Stimulated activated memory B cell treated with anti-CD40 and anti-IgM and Interleukin-4, amounts not matched to agents 10 μg/mL and 1 μg/mL and 100 μg/mL, for 72 hours (primary cell): ENCODE data around the gene EYS.
"Not testable (repeated sequence)": the region's sequence is repeated elsewhere in the genome, so short reads cannot be mapped to it uniquely, and the experiment has no call there.

Experiments
- ATAC-seq: fragments of 150-1000 bp; cut with Tn5 transposase; 2 replicates; pipeline ENCODE4 v1.10.0; 2021
- H3K27ac Mint-ChIP-seq: one replicate; pipeline ENCODE4 v1.8.0; 2022; ENCODE audit warnings: mild to moderate bottlenecking, mixed read lengths
- H3K27me3 Mint-ChIP-seq: one replicate; pipeline ENCODE4 v1.8.0; 2022; ENCODE audit warnings: mixed read lengths
- H3K36me3 Mint-ChIP-seq: one replicate; pipeline ENCODE4 v1.8.0; 2022; ENCODE audit warnings: mixed read lengths
- H3K4me1 Mint-ChIP-seq: one replicate; pipeline ENCODE4 v1.8.0; 2022; ENCODE audit warnings: mixed read lengths
- H3K4me3 Mint-ChIP-seq: one replicate; pipeline ENCODE4 v1.8.0; 2022; ENCODE audit warnings: mild to moderate bottlenecking, moderate library complexity, mixed read lengths
- H3K9me3 Mint-ChIP-seq: one replicate; pipeline ENCODE4 v1.8.0; 2022; ENCODE audit warnings: mixed read lengths

Gene EYS

DNA sequence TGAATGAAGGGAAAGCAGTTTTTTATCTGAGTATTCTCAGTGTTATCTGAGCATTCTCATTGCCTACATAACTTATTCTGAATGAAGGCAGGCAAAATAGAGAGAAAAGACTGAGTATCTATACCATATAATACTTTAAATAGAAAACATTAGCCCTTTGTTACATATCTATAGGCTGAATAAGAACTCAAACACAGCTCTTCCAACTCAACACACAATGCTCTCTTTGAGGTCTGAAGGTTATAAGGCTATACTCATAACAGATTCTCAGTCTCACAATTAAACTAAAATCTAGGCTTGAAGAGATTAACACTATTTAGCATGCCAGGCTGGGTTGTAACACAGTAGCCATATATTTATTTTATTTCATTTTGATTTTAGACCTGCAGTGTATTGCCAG lies 56.9 kb downstream of the EYS start:
- Mint-ChIP-seq H3K36me3 (no peaks in the 10 kb centered on the region), H3K27ac (no peak overlapping the region), H3K27me3 (no peaks in the 10 kb centered on the region), H3K9me3 (peaks cover 18% of the 10 kb centered on the region), H3K4me3 (no peak overlapping the region), H3K4me1 (no peaks in the 10 kb centered on the region)
- ATAC-seq, result no peak

DNA sequence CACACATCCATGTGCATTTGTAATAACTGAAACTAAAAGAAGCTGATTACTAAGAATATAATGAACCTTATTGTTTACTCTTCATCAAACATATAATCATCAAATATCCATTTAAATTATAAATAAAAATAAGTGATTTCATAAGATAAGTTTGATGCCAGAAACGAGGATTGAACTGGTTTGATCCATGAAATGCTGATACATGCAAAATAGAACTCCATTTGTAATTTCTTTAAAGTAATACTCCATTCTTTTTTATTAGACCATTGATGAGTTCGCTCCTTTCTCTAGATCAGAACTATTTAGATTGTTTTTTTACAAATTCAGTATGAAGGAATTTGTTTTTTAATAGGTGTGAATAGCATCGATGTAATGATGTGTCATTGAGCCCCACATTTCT lies 57.6 kb downstream of the EYS start:
- no peak overlapping the region for H3K27ac Mint-ChIP-seq
- no peaks in the 10 kb centered on the region for H3K27me3 Mint-ChIP-seq
- ATAC-seq, result no peak
- peaks cover 18% of the 10 kb centered on the region for H3K9me3 Mint-ChIP-seq
- no peaks in the 10 kb centered on the region for H3K36me3 Mint-ChIP-seq
- H3K4me1 Mint-ChIP-seq, result no peaks in the 10 kb centered on the region
- H3K4me3 Mint-ChIP-seq, result no peak overlapping the region

DNA sequence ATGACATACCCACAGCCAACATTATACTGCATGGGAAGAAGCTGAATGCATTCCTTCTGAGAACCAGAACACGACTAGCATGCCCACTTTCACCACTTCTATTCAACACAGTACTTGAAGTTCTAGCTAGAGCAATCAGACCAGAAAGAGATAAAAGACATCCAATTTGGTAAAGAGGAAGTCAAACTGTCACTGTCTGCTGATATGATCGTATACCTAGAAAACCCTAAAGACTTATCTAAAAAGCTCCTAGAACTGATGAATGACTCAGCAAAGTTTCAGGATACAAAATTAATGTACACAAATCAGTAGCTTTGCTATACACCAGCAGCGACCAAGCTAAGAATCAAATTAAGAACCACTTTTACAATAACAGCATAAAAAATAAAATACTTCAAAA lies 60.5 kb downstream of the EYS start:
- Mint-ChIP-seq H3K27ac (no peak overlapping the region), H3K9me3 (peaks cover 18% of the 10 kb centered on the region), H3K27me3 (no peaks in the 10 kb centered on the region), H3K4me3 (no peak overlapping the region), H3K4me1 (no peaks in the 10 kb centered on the region), H3K36me3 (no peaks in the 10 kb centered on the region)
- ATAC-seq, result no peak

DNA sequence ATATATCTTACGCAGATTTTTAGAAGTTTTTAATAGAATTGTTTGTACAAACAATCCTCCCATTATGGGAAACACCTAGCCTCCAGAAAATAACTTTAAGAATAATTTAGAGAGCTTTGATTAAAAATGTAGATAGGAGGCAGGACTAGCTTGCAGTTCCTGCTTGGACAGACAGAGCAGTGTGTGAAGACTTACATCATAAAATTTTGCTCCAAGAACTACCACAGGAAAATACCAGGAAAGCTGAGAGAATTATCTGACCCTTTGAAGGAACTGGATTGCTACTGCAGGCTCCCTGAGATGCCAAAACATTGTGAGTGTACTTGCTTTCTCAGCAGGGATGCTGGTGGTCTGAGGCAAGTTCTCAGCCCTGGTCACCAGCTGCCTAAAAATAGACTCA lies 64.2 kb downstream of the EYS start:
- H3K9me3 Mint-ChIP-seq, result peaks cover 12% of the 10 kb centered on the region
- no peak for ATAC-seq
- no peaks in the 10 kb centered on the region for H3K27me3 Mint-ChIP-seq
- H3K4me3 Mint-ChIP-seq, result no peak overlapping the region
- H3K27ac Mint-ChIP-seq, result no peak overlapping the region
- H3K36me3 Mint-ChIP-seq, result no peaks in the 10 kb centered on the region
- no peaks in the 10 kb centered on the region for H3K4me1 Mint-ChIP-seq

DNA sequence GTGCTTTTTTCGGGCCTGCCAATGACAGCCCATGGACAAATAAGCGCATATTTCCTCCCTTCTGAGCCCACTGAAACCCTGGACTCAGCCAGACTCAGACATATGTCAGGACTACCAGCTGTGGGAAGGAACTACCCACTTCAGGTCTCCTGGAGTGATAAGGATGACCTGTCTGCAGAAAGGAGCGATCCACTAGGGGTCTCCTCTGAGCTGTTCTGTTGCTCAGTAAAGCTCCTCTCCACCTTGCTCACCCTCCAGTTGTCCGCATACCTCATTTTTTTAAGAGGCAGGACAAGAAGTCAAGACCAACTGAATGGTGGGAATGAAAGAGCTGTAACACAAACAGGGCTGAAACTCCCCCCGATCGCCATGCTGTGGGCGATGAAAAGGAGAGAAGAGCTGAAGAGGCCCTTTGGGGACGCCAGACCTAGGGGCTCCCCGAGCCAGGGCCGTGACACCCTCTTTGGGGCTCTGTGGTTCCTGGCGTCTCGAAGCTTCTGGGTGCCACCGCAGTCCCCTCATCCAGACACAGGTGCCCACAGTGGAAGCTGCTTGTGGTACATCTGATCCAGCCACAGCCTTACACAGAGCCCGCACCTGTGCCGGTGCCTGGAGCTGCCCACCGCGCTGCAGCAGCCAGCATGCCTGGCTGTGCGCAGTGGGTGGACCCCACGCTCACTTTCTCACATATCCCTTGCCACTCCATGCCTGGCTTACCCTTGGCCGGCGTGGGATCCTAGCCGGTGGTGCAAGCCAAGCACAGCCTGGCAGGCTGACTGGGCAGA lies 68.8 kb downstream of the EYS start:
- H3K27me3 Mint-ChIP-seq, result no peaks in the 10 kb centered on the region
- no peaks in the 10 kb centered on the region for H3K4me1 Mint-ChIP-seq
- peaks cover 2% of the 10 kb centered on the region for H3K9me3 Mint-ChIP-seq
- no peak overlapping the region for H3K4me3 Mint-ChIP-seq
- H3K36me3 Mint-ChIP-seq, result no peaks in the 10 kb centered on the region
- H3K27ac Mint-ChIP-seq, result no peak overlapping the region
- ATAC-seq, result no peak

DNA sequence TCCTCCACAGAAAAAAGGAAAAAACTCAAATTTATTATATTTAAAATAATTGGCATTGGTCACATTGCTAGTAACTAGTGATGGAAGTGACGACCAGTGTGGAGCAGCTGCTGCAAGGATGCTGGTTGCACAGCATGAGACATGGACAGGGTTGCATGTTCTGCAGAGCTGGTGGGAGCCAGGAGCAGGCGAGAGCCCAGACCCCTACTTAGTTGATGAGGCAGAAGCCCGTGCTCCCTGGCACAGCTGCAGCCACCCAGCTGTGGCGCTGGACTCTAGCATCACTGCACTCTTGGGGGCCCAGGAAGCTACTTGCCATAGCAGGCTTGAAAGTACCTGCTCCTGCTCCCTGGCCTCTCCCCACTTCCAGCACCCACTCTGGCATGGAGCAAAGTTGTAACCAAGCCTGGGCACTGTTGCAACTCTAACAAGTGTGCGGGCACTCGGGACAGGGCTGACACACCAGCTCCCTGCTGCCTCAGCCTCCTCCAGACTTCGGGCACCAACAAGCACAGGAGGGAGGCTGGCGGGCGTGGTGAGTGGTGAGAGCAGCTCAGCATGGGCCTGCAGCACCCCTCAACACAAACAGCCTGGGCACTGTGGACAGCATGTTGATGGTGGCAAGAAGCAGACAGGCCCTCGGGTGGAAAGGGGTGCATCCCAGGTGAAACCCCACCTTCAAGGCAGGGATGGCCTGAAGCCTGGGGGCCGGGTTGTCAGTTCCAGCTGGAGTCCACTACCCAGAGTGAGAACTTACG lies 69.6 kb downstream of the EYS start:
- Mint-ChIP-seq H3K9me3 (peaks cover 2% of the 10 kb centered on the region), H3K4me1 (no peaks in the 10 kb centered on the region), H3K27me3 (no peaks in the 10 kb centered on the region), H3K4me3 (no peak overlapping the region), H3K36me3 (no peaks in the 10 kb centered on the region), H3K27ac (no peak overlapping the region)
- ATAC-seq, result no peak

DNA sequence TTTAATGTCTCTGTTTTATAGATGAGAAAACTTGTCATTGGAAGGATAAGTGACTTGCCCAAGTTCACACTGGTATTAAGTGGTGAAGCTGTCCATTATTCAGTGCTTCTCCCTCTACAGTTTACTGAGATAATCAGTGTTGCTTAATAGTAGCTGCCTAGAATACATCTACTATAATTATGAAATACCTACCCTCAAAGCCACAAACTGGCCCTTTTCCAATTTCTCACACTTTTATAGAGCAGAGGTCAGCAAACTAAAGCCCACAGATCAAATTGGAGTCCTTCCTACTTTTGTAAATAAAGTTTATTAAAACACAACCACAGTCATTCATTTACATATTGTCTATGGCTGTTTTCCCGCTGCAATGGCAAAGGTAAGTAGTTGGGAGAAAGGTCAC lies 73.5 kb downstream of the EYS start:
- H3K36me3 Mint-ChIP-seq, result no peaks in the 10 kb centered on the region
- H3K4me3 Mint-ChIP-seq, result no peak overlapping the region
- ATAC-seq, result no peak

DNA sequence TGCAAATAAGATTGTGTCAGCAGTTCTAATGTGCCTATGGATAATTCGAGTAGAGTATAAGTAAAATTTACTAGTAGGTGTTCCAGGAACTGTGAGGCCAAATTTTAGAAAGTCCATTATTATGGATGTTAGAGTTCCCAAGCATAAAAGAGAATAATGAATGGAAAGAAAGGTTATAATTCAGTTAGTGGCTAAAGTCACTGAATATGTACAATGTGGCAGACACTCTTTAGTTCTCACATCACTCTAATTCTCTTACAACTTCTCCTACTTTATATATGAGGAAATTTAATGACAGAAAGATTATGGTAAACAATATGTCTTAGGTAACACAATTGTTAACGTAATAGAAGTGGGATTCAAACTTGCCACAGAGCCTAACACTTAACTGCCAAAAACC lies 75.3 kb downstream of the EYS start:
- Mint-ChIP-seq H3K27me3 (no peaks in the 10 kb centered on the region), H3K36me3 (no peaks in the 10 kb centered on the region), H3K27ac (no peak overlapping the region), H3K4me3 (no peak overlapping the region), H3K4me1 (no peaks in the 10 kb centered on the region), H3K9me3 (peaks cover 5% of the 10 kb centered on the region)
- no peak for ATAC-seq

More for the DNA sequence above, 73.5 kb downstream of the EYS start:
- Mint-ChIP-seq H3K4me1 (no peaks in the 10 kb centered on the region), H3K27me3 (no peaks in the 10 kb centered on the region), H3K27ac (no peak overlapping the region), H3K9me3 (peaks cover 5% of the 10 kb centered on the region)

DNA sequence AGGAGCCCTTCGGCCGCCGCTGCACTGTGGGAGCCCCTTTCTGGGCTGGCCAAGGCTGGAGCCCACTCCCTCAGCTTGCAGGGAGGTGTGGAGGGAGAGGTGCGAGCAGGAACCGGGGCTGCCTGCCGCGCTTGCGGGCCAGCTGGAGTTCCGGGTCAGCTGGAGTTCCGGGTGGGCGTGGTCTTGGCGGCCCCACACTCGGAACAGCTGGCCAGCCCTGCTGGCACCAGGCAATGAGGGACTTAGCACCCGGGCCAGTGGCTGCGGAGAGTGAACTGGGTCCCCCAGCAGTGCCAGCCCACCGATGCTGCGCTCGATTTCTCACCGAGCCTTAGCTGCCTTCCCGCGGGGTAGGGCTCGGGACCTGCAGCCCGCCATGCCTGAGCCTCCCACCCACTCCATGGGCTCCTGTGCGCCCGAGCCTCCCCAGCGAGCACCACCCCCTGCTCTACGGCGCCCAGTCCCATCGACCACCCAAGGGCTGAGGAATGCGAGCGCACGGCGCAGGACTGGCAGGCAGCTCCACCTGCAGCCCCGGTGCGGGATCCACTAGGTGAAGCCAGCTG lies 79.5 kb downstream of the EYS start:
- H3K4me3 Mint-ChIP-seq, H3K36me3 Mint-ChIP-seq, H3K27ac Mint-ChIP-seq, H3K27me3 Mint-ChIP-seq, H3K4me1 Mint-ChIP-seq, H3K9me3 Mint-ChIP-seq, ATAC-seq: not testable (repeated sequence)

DNA sequence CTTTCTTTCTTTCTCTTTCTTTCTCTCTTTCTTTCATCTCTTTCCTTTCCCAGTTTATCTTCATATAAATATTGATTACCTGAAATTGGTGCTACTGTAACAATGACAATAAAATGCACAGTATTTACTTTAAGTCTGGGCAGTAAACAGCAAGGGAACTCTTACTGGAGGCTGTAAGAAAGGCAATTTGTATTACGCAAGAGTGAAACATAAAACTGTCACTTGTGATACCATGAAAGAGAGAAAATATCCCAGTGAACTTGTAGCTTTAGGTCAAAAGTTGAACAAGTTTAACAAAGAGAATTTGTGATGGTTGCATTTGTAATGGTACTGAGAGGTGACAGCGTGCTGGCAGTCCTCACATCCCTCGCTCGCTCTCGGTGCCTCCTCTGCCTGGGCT lies 80.0 kb downstream of the EYS start:
- peaks cover 3% of the 10 kb centered on the region for H3K9me3 Mint-ChIP-seq
- H3K27me3 Mint-ChIP-seq, result no peaks in the 10 kb centered on the region
- no peak overlapping the region for H3K4me3 Mint-ChIP-seq
- ATAC-seq, result no peak
- H3K4me1 Mint-ChIP-seq, result no peaks in the 10 kb centered on the region
- no peak overlapping the region for H3K27ac Mint-ChIP-seq
- H3K36me3 Mint-ChIP-seq, result no peaks in the 10 kb centered on the region

DNA sequence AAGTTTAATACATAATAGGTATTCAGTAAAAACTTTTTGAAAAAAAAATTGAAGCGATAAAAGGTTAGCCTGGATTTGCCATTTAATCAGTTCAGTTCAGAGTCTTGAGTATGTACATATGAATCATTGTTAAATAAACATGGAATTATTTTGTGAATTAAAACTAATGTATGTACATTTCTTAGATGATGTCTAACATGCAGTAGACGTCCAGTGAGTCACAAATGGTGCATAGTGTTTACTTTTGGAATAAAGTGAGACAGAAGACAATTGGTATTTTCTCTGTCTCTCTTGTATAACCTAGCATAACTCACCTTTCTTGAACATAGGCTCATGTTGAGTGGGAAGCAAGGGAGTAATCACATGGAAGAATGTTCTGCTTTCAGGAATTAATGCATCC lies 83.5 kb downstream of the EYS start:
- no peaks in the 10 kb centered on the region for H3K4me1 Mint-ChIP-seq
- no peak overlapping the region for H3K27ac Mint-ChIP-seq
- H3K27me3 Mint-ChIP-seq, result no peaks in the 10 kb centered on the region
- no peak overlapping the region for H3K4me3 Mint-ChIP-seq
- H3K9me3 Mint-ChIP-seq, result no peaks in the 10 kb centered on the region
- no peak for ATAC-seq
- no peaks in the 10 kb centered on the region for H3K36me3 Mint-ChIP-seq

DNA sequence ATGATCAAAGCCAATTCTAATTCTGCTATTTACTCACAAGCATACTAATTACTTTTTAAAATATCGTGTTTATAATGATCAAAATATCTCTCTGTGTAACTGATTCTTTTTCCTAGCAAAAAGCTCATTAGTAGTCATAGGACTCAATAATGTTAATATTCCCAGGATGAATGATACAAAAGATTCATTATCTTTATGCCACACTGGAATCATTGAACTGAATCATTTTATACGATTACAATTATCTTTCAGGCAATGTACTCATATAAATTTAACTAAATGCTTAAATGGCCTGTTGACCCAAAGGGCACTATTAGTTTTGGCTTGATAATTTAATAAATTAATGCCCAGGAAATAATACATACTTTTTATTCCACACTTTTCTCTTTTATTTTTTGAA lies 96.3 kb downstream of the EYS start:
- H3K4me3 Mint-ChIP-seq, result no peak overlapping the region
- H3K36me3 Mint-ChIP-seq, result no peaks in the 10 kb centered on the region
- no peak overlapping the region for H3K27ac Mint-ChIP-seq
- no peaks in the 10 kb centered on the region for H3K9me3 Mint-ChIP-seq
- no peaks in the 10 kb centered on the region for H3K4me1 Mint-ChIP-seq
- ATAC-seq, result no peak
- H3K27me3 Mint-ChIP-seq, result no peaks in the 10 kb centered on the region

DNA sequence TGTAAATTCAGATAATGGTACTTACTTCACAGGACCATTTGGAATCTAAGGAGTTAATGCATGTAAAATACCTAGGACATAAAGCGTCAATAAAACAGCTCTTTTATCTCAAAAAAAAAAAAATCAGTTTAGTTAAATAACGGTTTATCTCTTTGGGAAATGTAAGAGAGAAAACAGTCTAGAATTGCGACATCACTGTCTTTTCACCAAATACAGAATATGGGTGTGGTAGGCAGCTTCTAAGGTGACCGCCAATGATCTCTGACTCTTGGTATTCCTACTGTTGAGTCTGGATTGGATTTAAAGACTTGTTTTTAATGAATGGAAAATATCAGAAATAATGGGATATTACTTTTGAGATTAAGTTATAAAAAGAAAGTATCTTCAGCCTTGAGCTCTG lies 111.5 kb downstream of the EYS start:
- no peaks in the 10 kb centered on the region for H3K36me3 Mint-ChIP-seq
- H3K4me1 Mint-ChIP-seq, result no peaks in the 10 kb centered on the region
- H3K9me3 Mint-ChIP-seq, result no peaks in the 10 kb centered on the region
- H3K27me3 Mint-ChIP-seq, result no peaks in the 10 kb centered on the region
- no peak overlapping the region for H3K4me3 Mint-ChIP-seq
- H3K27ac Mint-ChIP-seq, result no peak overlapping the region
- no peak for ATAC-seq

DNA sequence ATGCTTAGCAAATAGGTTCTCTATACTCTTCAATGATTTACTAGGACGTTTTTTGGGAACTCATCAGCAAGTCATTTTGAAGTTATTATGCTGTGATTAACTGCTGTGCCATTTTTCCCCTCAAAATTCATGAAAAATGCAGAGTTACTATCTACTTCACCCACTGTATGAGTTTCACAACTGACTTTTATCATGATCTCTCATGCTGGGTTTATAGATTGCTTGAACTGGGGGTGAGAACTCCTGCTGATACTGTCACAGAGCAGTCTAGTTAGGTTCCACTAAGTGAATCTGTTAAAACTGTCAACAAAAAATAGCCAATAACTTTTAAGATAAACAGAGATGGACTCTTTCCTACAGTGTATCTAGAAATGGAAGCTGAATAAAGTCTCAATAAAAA lies 136.7 kb downstream of the EYS start:
- no peaks in the 10 kb centered on the region for H3K27me3 Mint-ChIP-seq
- ATAC-seq, result no peak
- H3K9me3 Mint-ChIP-seq, result peaks cover 7% of the 10 kb centered on the region
- no peak overlapping the region for H3K4me3 Mint-ChIP-seq
- no peaks in the 10 kb centered on the region for H3K4me1 Mint-ChIP-seq
- no peaks in the 10 kb centered on the region for H3K36me3 Mint-ChIP-seq
- H3K27ac Mint-ChIP-seq, result no peak overlapping the region

DNA sequence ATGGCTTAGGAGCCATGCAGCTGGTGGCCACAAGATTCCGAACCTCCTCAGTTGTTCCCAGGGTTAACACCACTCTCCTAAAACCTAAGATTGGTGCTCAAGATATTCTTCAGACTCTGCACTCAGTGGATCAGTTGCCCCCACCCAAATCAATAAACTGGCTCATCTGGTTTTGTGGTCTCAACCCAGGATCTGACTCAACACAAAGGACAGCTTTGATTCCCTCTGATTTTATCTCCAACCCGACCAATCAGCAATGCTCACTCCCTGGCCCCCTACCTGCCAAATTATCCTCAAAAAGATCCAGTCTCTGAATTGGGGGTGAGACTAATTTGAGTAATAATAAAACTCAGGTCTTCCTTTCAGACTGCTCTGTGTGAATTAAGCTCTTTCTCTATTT lies 137.5 kb downstream of the EYS start:
- H3K4me3 Mint-ChIP-seq, result no peak overlapping the region
- no peak overlapping the region for H3K27ac Mint-ChIP-seq
- peaks cover 7% of the 10 kb centered on the region for H3K9me3 Mint-ChIP-seq
- H3K4me1 Mint-ChIP-seq, result no peaks in the 10 kb centered on the region
- no peak for ATAC-seq
- H3K36me3 Mint-ChIP-seq, result no peaks in the 10 kb centered on the region
- no peaks in the 10 kb centered on the region for H3K27me3 Mint-ChIP-seq

DNA sequence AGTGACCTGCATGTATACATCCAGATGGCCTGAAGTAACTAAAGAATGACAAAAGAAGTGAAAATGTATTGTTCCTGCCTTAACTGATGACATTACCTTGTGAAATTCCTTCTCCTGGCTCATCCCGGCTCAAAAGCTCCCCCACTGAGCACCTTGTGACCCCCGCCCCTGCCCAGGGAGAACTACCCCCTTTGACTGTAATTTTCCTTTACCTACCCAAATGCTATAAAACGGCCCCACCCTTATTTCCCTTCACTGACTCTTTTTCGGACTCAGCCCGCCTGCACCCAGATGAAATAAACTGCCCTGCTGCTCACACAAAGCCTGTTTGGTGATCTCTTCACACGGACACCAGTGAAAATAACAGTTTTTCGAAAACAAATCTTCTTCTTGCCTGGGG lies 138.0 kb downstream of the EYS start:
- H3K4me1 Mint-ChIP-seq, H3K27ac Mint-ChIP-seq, H3K36me3 Mint-ChIP-seq, H3K4me3 Mint-ChIP-seq, H3K9me3 Mint-ChIP-seq, ATAC-seq, H3K27me3 Mint-ChIP-seq: not testable (repeated sequence)
